Thyroid gland (tissue), 4 donors: ENCODE data around the gene HSF2BP. TPM values are rescaled to one million over a fixed set of nuclear protein-coding genes. Genes with fewer than 3 reads are reported as not detected.

Experiments used
- DNase-seq, 2 donors: peaks; one replicate each; pipeline ENCODE4 v3.0.0-alpha.2; 2019
- H3K27ac ChIP-seq, 3 donors: fragments of 200-600 bp; sonication (generic); 1 replicate in 2 of 3; 2 replicates in 1 of 3; pipeline ENCODE4 v1.5.1; 2016 to 2019; ENCODE audit warnings: mild to moderate bottlenecking in 1 of 3, moderate library complexity in 1 of 3
- H3K27me3 ChIP-seq: fragments of 200-600 bp; sonication (generic); one replicate; pipeline ENCODE4 v1.5.1; 2019
- H3K36me3 ChIP-seq, 2 donors: fragments of 200-600 bp; sonication (generic); one replicate each; pipeline ENCODE4 v1.5.1; 2016 to 2019
- H3K4me1 ChIP-seq, 2 donors: fragments of 200-600 bp; sonication (generic); one replicate each; pipeline ENCODE4 v1.5.1; 2017 to 2019
- H3K4me3 ChIP-seq, 3 donors: fragments of 200-600 bp; sonication (generic); replicated peaks in 1 of 3; 1 replicate in 2 of 3; 2 replicates in 1 of 3; pipeline ENCODE4 v1.5.1; 2016; ENCODE audit warnings: mild to moderate bottlenecking in 1 of 3
- H3K9me3 ChIP-seq: fragments of 200-600 bp; sonication (generic); one replicate; pipeline ENCODE4 v1.5.1; 2017
- CTCF ChIP-seq, 6 experiments: fragments of 200-600 bp in 3 of 6; fragments of 450-650 bp in 3 of 6; sonication (generic) in 3 of 6; IDR thresholded peaks; one replicate each; pipeline ENCODE4 v1.5.1; 2016 to 2019; ENCODE audit warnings: antibody characterized with exemption in 6 of 6, mild to moderate bottlenecking in 2 of 6, inconsistent platforms in 1 of 6, moderate library complexity in 1 of 6
- POLR2A ChIP-seq, 2 donors: fragments of 450-650 bp; IDR thresholded peaks; one replicate each; pipeline ENCODE4 v1.6.1; 2017; ENCODE audit warnings: antibody characterized with exemption in 2 of 2, mild to moderate bottlenecking in 2 of 2, moderate library complexity in 1 of 2
- WGBS, 2 donors: methylation state at CpG; one replicate each; pipeline ENCODE4 v1.1.5; 2017; 5-methylcytosine and 5-hydroxymethylcytosine counted together
- intact Hi-C: fragments of 100-400 bp; cut with DNase I; formaldehyde crosslinking; loops from one replicate; pipeline ENCODE4 v1.15.1; 2023
- total RNA-seq, 4 donors: library from RNA; depleted of rRNA; stranded (reverse); fragments of >200 nt; gene quantifications; one replicate each; pipeline ENCODE4 v1.2.3, GENCODE V29; 2016

HSF2BP gene
- total RNA-seq, 4 donors from 2014 or later: 0.33 to 1.2 (median 0.84) TPM

- TF ChIP-seq CTCF (IDR thresholded peaks at IDR 0.05) (no peak), POLR2A (IDR thresholded peaks at IDR 0.05) (no peak)
- Histone ChIP-seq H3K36me3 (no peaks in the 10 kb centered on the region), H3K27me3 (no peaks in the 10 kb centered on the region), H3K4me3 (no peak overlapping the region), H3K27ac (no peak overlapping the region), H3K9me3 (no peaks in the 10 kb centered on the region), H3K4me1 (no peaks in the 10 kb centered on the region)
- WGBS, 2 donors: 92 to 99% methylated on average over 7 of the region's 7 CpGs
- DNase-seq: no peak
- intact Hi-C loops: no loop called here
Measured at GRCh38 chr21:43635436-43635835, 23.9 kb downstream of the HSF2BP start.

DNA sequence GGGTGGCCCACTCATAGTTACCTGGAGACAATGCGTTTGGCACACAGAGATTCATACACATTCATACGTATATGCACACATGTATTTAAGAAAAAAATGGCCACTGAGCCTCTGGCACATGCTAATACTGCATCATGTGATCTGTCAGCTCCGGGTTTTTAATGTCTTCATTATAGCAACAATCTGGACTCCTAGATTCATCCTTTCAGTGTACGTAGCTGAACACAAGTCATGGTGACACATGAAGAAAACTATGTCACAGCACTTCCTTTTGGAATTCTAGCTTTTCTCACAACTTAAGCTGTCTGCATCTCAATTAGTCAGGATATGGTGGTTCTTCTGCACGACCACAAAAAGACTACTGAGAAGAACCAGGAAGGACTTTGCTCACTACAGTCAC lies 24.7 kb downstream of the HSF2BP start:
- Histone ChIP-seq H3K36me3 (no peaks in the 10 kb centered on the region), H3K4me1 (no peaks in the 10 kb centered on the region), H3K27me3 (no peaks in the 10 kb centered on the region), H3K27ac (no peak overlapping the region), H3K4me3 (no peak overlapping the region), H3K9me3 (no peaks in the 10 kb centered on the region)
- no peak for DNase-seq
- whole genome bisulfite sequencing, 2 donors: 83 to 90% methylated on average over 5 of the region's 5 CpGs
- TF ChIP-seq POLR2A (IDR thresholded peaks at IDR 0.05) (no peak), CTCF (IDR thresholded peaks at IDR 0.05) (no peak)
- intact Hi-C loops: no loop called here

DNA sequence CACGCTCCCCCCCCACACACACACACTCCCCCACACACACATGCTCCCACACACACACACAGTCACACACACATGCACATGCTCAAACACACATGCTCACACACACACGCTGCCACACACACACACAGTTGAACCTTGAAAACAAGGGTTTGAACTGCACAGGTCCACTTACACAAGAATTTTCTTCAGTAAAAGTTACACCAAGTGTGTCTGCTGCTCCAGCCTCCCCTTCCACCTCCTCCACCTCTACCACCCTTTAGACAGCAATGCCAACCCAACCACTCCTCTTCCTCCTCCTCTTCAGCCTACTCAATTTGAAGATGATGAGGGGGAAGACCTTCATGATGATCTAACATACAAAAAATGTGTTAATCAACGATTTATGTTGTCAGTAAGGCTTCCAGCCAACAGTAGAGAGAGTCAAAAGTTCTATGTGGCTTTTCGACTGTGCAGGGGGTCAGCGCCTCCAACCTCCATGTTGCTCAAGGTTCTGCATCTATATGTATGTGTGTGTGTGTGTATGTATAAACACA lies 26.8 kb downstream of the HSF2BP start:
- no peak for TF ChIP-seq CTCF (IDR thresholded peaks at IDR 0.05)
- WGBS, 2 donors: 73 to 91% methylated on average over 5 of the region's 5 CpGs
- intact Hi-C loops: no loop called here

DNA sequence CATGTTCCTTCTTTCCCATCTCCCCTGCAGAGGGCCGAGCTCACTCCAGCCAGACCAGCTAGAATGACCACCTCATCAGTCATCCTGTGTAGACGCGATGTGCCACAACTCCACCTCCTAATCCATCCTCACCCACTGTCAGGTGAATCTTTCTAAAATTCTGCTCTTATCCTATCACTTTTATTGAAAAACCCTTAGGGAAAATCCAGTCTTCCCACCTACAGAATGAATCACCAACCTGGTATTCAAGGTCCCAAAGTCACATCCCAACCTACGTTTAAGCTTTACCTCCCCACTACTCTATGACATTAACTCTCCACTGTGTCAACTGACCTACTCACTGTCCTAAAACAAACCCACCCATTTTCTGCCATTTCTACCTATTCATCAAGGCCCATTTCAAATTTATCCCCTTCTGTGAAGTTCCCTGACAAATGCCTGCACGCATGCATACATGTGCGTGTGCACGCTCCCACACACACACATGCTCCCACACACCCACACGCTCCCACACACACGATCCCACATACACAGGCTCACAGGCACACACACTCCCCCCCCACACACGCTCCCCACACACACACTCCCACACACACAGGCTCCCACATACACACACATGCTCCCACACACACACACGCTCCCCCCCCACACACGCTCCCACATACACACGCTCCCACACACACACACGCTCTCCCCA lies 27.7 kb downstream of the HSF2BP start:
- Histone ChIP-seq H3K27ac (no peak overlapping the region), H3K36me3 (no peaks in the 10 kb centered on the region), H3K4me3 (no peak overlapping the region), H3K9me3 (no peaks in the 10 kb centered on the region), H3K27me3 (no peaks in the 10 kb centered on the region), H3K4me1 (no peaks in the 10 kb centered on the region)
- DNase-seq: no peak
- TF ChIP-seq POLR2A (IDR thresholded peaks at IDR 0.05) (no peak), CTCF (IDR thresholded peaks at IDR 0.05) (no peak)
- WGBS, 2 donors: 86 to 93% methylated on average over 13 to 14 of the region's 14 CpGs
- intact Hi-C loops: no loop called here

More for the DNA sequence above, 26.8 kb downstream of the HSF2BP start:
- Histone ChIP-seq H3K4me3 (no peak overlapping the region), H3K27me3 (no peaks in the 10 kb centered on the region), H3K9me3 (no peaks in the 10 kb centered on the region), H3K4me1 (no peaks in the 10 kb centered on the region), H3K27ac (no peak overlapping the region), H3K36me3 (no peaks in the 10 kb centered on the region)
- no peak for DNase-seq

- no peaks in the 10 kb centered on the region for H3K4me1 ChIP-seq
- 94 to 95% methylated on average over 2 of the region's 2 CpGs for WGBS, 2 donors
- H3K9me3 ChIP-seq: no peaks in the 10 kb centered on the region
- no peak overlapping the region for H3K27ac ChIP-seq
- no peaks in the 10 kb centered on the region for H3K36me3 ChIP-seq
- H3K4me3 ChIP-seq: no peak overlapping the region
- DNase-seq: no peak
- TF ChIP-seq POLR2A (IDR thresholded peaks at IDR 0.05): no peak
- TF ChIP-seq CTCF (IDR thresholded peaks at IDR 0.05): no peak
- intact Hi-C loops: no loop called here
- H3K27me3 ChIP-seq: no peaks in the 10 kb centered on the region
Measured at GRCh38 chr21:43627527-43627926, 31.8 kb downstream of the HSF2BP start.
